T-cell (primary cell): ENCODE measurements around the gene POLR1H. TPM values are rescaled to one million over a fixed set of nuclear protein-coding genes. Genes with fewer than 3 reads are reported as not detected.
"Not testable (repeated sequence)": the region's sequence is repeated elsewhere in the genome, so short reads cannot be mapped to it uniquely, and the experiment has no call there.

Source experiments
- ATAC-seq, 4 experiments: fragments of 200-7000 bp in 3 of 4; fragments of 150-1000 bp in 1 of 4; cut with Tn5 transposase; replicated peaks in 1 of 4; 1 replicate in 3 of 4; 2 replicates in 1 of 4; pipeline ENCODE4 v1.10.0; 2021; ENCODE audit warnings: moderate library complexity in 3 of 4, mild to moderate bottlenecking in 2 of 4, moderate number of reproducible peaks in 1 of 4
- CTCF ChIA-PET, 2 donors: fragments of 300-600 bp; sonication (Branson Sonifier 250); formaldehyde crosslinking; loops; one replicate each; lab custom pipeline; 2022; ENCODE audit warnings: antibody characterized with exemption in 2 of 2; lab: Charles Lee
- POLR2A ChIA-PET, 2 donors: fragments of 300-600 bp; sonication (Branson Sonifier 250); formaldehyde crosslinking; loops; one replicate each; lab custom pipeline; 2022; ENCODE audit warnings: antibody characterized with exemption in 2 of 2; lab: Charles Lee
- DNase-seq, 35 experiments: peaks; one replicate each; pipeline versions ENCODE4 v3.0.0 to v3.0.0-alpha.2; 2013 to 2023
- H3K27ac ChIP-seq: one replicate; pipeline ENCODE4 v1.5.1; 2013; ENCODE audit warnings: low read length
- H3K27me3 ChIP-seq, 2 experiments: replicated peaks in 1 of 2; 1 replicate in 1 of 2; 2 replicates in 1 of 2; pipeline versions ENCODE4 v1.6.1 to v1.7.0; 2013; ENCODE audit warnings: low read length in 1 of 2, mixed read lengths in 1 of 2; ENCODE audit not compliant: control insufficient read depth in 2 of 2, insufficient read depth in 2 of 2; ENCODE audit errors: extremely low read depth in 1 of 2
- H3K36me3 ChIP-seq, 2 donors: 1 replicate in 1 of 2; 2 replicates in 1 of 2; pipeline versions ENCODE4 v1.6.1 to v1.7.0; 2013; ENCODE audit warnings: low read length in 1 of 2; ENCODE audit not compliant: control insufficient read depth in 2 of 2, insufficient read depth in 1 of 2; ENCODE audit errors: extremely low read depth in 1 of 2
- H3K4me1 ChIP-seq, 2 experiments: 1 replicate in 1 of 2; 2 replicates in 1 of 2; pipeline versions ENCODE4 v1.6.1 to v1.7.0; 2013; ENCODE audit warnings: low read length in 2 of 2, mixed read lengths in 1 of 2; ENCODE audit not compliant: insufficient read depth in 2 of 2, control insufficient read depth in 1 of 2; ENCODE audit errors: extremely low read depth in 1 of 2
- H3K4me3 ChIP-seq, 2 donors: 1 replicate in 1 of 2; 2 replicates in 1 of 2; pipeline versions ENCODE4 v1.5.1 to v1.7.0; 2013; ENCODE audit warnings: mild to moderate bottlenecking in 2 of 2, low read length in 1 of 2, moderate library complexity in 1 of 2; ENCODE audit not compliant: control insufficient read depth in 1 of 2; ENCODE audit errors: extremely low read depth in 1 of 2
- H3K9me3 ChIP-seq: 2 replicates; pipeline ENCODE4 v1.7.0; 2013
- H3K27ac Mint-ChIP-seq, 2 donors: one replicate each; pipeline ENCODE4 v1.8.0; 2020 to 2021; ENCODE audit warnings: mild to moderate bottlenecking in 2 of 2, mixed read lengths in 2 of 2
- H3K27me3 Mint-ChIP-seq, 2 donors: one replicate each; pipeline ENCODE4 v1.8.0; 2021 to 2022; ENCODE audit warnings: mixed read lengths in 2 of 2
- H3K36me3 Mint-ChIP-seq: one replicate; pipeline ENCODE4 v1.8.0; 2021; ENCODE audit warnings: mixed read lengths
- H3K4me1 Mint-ChIP-seq, 3 donors: one replicate each; pipeline ENCODE4 v1.8.0; 2020 to 2022; ENCODE audit warnings: mixed read lengths in 3 of 3, mild to moderate bottlenecking in 1 of 3
- H3K4me3 Mint-ChIP-seq, 3 donors: one replicate each; pipeline ENCODE4 v1.8.0; 2020 to 2022; ENCODE audit warnings: mild to moderate bottlenecking in 3 of 3, mixed read lengths in 3 of 3, moderate library complexity in 3 of 3
- H3K9me3 Mint-ChIP-seq, 3 donors: one replicate each; pipeline ENCODE4 v1.8.0; 2020 to 2022; ENCODE audit warnings: mixed read lengths in 3 of 3
- WGBS: methylation state at CpG from one replicate; pipeline ENCODE4 v1.1.5; 2013; ENCODE audit warnings: missing lambda C conversion rate; ENCODE audit not compliant: insufficient coverage; 5-methylcytosine and 5-hydroxymethylcytosine counted together
- total RNA-seq, 35 experiments: library from RNA in 6 of 35; stranded (reverse) in 6 of 35; fragments of 120-200 nt in 1 of 35; gene quantifications; one replicate each; pipeline versions ENCODE4 v1.2.1 to v1.2.4 and lab custom pipeline; 2013 to 2026

The POLR1H gene, protein sequence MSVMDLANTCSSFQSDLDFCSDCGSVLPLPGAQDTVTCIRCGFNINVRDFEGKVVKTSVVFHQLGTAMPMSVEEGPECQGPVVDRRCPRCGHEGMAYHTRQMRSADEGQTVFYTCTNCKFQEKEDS
- total RNA-seq (10 to 100 TPM; 28.7 to 43.5 (median 36.5) TPM), total RNA-seq (lab: John Stamatoyannopoulos, UW) (17.7 to 64.2 (median 35.2) reads per million in 29 experiments)
- 61.9 TPM for total RNA-seq (2013)

- Mint-ChIP-seq H3K4me3 (peak within 1 kb of the TSS; percentile 94 to 99 (median 99)), H3K36me3 (peaks cover 39% of the 10 kb centered on the region), H3K27me3 (no peaks in the 10 kb centered on the region), H3K4me1 (peaks cover 39 to 50% (median 46%) of the 10 kb centered on the region in 3 donors), H3K27ac (peak within 1 kb of the TSS; percentile 98 to 99), H3K9me3 (no peaks in the 10 kb centered on the region)
- whole genome bisulfite sequencing = 0% methylated on average over 47 of the region's 48 CpGs
- Histone ChIP-seq H3K4me1 (peaks cover 30 to 34% of the 10 kb centered on the region in 2 experiments), H3K9me3 (no peaks in the 10 kb centered on the region), H3K27ac (peak within 1 kb of the TSS; percentile 96), H3K27me3 (no peaks in the 10 kb centered on the region), H3K36me3 (peaks cover 0 to 35% of the 10 kb centered on the region in 2 donors), H3K4me3 (peak within 1 kb of the TSS; percentile 92 to 99)
- ChIA-PET CTCF (interaction anchor here in 1 of 2 donors (0.8 to 1.0 kb wide), 2 partner anchors 213 to 411 kb away, joined by 3 read pairs; no protein-coding TSS in a partner anchor), POLR2A (interaction anchor here in 1 of 2 donors (0.7 kb wide), 2 partner anchors 148 to 168 kb away, joined by 3 to 4 read pairs; no protein-coding TSS in a partner anchor)
- DNase-seq (peak; percentile 65 to 96 (median 84)), ATAC-seq (peak; percentile 92 to 96 (median 94))
Measured at GRCh38 chr6:30061092-30061857, at the start of gene POLR1H. POLR1H (plus strand) TSS chr6:30061265; CDS start chr6:30061525, 260 bp downstream.

GRCh38 chr6:30013291-30013922, 47.7 kb upstream of the POLR1H start:
- Histone ChIP-seq H3K27me3 (peaks cover 0 to 9% of the 10 kb centered on the region in 2 experiments), H3K27ac (no peak overlapping the region), H3K4me3 (no peak overlapping the region), H3K9me3 (no peaks in the 10 kb centered on the region), H3K36me3 (peaks cover 0 to 5% of the 10 kb centered on the region in 2 donors), H3K4me1 (no peaks in the 10 kb centered on the region)
- Mint-ChIP-seq H3K4me1 (peaks cover 0 to 5% (median 0%) of the 10 kb centered on the region in 3 donors), H3K36me3 (peaks cover 37% of the 10 kb centered on the region), H3K9me3 (no peaks in the 10 kb centered on the region), H3K27ac (no peak overlapping the region), H3K4me3 (no peak overlapping the region), H3K27me3 (peaks cover 19 to 28% of the 10 kb centered on the region in 2 donors)
- ATAC-seq = peak; percentile 45 to 78 (median 62)
- CTCF ChIA-PET = interaction anchor here (0.6 to 1.8 kb wide), 5 partner anchors 11 to 305 kb away, joined by 3 to 8 read pairs (median 4); no protein-coding TSS in a partner anchor
- WGBS = 61% methylated on average over 7 of the region's 13 CpGs
- DNase-seq = peak in 14 of 35 experiments; percentile 6 to 58 (median 20)
- POLR2A ChIA-PET = no interaction called here

DNA sequence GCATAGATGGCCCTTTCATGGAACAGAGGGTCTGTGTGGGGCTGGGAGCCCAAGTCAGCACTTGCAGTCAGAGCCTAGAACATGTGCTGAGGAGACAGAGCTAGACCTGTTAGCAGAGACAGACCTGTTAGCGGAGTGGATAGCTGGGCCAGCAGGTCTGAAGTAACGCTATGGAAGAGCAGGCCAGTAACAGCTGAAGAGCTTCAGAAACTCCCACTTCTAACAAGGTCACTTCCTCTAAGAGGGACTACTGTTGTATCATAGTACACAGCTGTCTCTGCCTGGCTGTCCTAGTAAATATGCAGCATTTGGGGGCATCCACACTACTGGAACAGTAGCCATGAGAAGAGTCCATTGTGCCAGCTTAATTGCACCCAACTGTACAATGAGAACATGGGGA, 41.2 kb upstream of the POLR1H start:
- POLR2A ChIA-PET = no interaction called here
- DNase-seq = no peak
- Mint-ChIP-seq H3K4me3 (no peak overlapping the region), H3K27me3 (no peaks in the 10 kb centered on the region), H3K27ac (no peak overlapping the region), H3K4me1 (no peaks in the 10 kb centered on the region), H3K9me3 (no peaks in the 10 kb centered on the region), H3K36me3 (peaks cover 21% of the 10 kb centered on the region)
- Histone ChIP-seq H3K36me3 (peaks cover 0 to 7% of the 10 kb centered on the region in 2 donors), H3K9me3 (no peaks in the 10 kb centered on the region), H3K4me3 (no peak overlapping the region), H3K27me3 (no peaks in the 10 kb centered on the region), H3K27ac (no peak overlapping the region), H3K4me1 (no peaks in the 10 kb centered on the region)
- 90% methylated on average over 2 of the region's 2 CpGs for WGBS
- CTCF ChIA-PET = no interaction called here
- no peak for ATAC-seq

DNA sequence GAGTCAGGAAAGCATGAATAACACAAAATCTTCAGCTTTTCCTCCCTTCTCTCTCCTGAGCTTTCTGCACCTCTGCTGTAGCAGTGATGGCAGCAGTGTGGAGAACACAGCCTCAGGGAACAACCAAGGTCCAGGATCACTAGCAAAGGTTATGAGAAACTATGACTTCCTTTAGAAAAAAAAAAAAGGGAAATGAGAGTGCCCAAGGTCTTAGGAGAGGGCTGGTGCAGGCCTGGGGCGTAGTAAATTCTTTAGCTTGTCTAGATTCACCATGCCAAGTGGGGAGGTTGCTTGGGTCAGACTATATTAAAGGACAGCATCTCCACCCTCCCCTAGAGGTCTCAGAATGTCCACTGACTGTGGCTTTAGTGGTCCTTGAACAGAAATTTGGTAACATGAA, 40.4 kb upstream of the POLR1H start:
- no peak overlapping the region for H3K27ac Mint-ChIP-seq
- H3K4me1 ChIP-seq = no peaks in the 10 kb centered on the region
- H3K27ac ChIP-seq = no peak overlapping the region
- ATAC-seq = no peak
- no peaks in the 10 kb centered on the region for H3K9me3 ChIP-seq
- H3K27me3 Mint-ChIP-seq = no peaks in the 10 kb centered on the region
- DNase-seq = no peak
- ChIA-PET CTCF (no interaction called here), POLR2A (no interaction called here)
- H3K36me3 ChIP-seq = peaks cover 0 to 7% of the 10 kb centered on the region in 2 donors
- no CpG with 5 or more reads among the region's 1 CpG for WGBS
- no peaks in the 10 kb centered on the region for H3K27me3 ChIP-seq
- H3K36me3 Mint-ChIP-seq = peaks cover 18% of the 10 kb centered on the region
- H3K4me3 ChIP-seq = no peak overlapping the region
- no peaks in the 10 kb centered on the region for H3K4me1 Mint-ChIP-seq
- no peak overlapping the region for H3K4me3 Mint-ChIP-seq
- H3K9me3 Mint-ChIP-seq = no peaks in the 10 kb centered on the region

GRCh38 chr6:30022189-30022588, 38.9 kb upstream of the POLR1H start:
- Mint-ChIP-seq H3K9me3 (no peaks in the 10 kb centered on the region), H3K27ac (no peak overlapping the region), H3K36me3 (peaks cover 28% of the 10 kb centered on the region), H3K4me1 (peaks cover 0 to 6% (median 0%) of the 10 kb centered on the region in 3 donors), H3K4me3 (no peak overlapping the region), H3K27me3 (no peaks in the 10 kb centered on the region)
- Histone ChIP-seq H3K36me3 (peaks cover 0 to 5% of the 10 kb centered on the region in 2 donors), H3K27ac (no peak overlapping the region), H3K9me3 (no peaks in the 10 kb centered on the region), H3K4me3 (no peak overlapping the region), H3K4me1 (no peaks in the 10 kb centered on the region), H3K27me3 (no peaks in the 10 kb centered on the region)
- WGBS = no CpG with 5 or more reads among the region's 3 CpGs
- DNase-seq (no peak), ATAC-seq (no peak)
- ChIA-PET CTCF (no interaction called here), POLR2A (no interaction called here)

GRCh38 chr6:30022712-30023111, 38.4 kb upstream of the POLR1H start:
- H3K36me3 Mint-ChIP-seq = peaks cover 30% of the 10 kb centered on the region
- H3K4me3 Mint-ChIP-seq, H3K9me3 Mint-ChIP-seq, H3K27me3 ChIP-seq, POLR2A ChIA-PET, H3K27ac Mint-ChIP-seq, ATAC-seq, H3K36me3 ChIP-seq, H3K4me1 ChIP-seq, H3K27ac ChIP-seq, H3K4me3 ChIP-seq, CTCF ChIA-PET, DNase-seq, H3K27me3 Mint-ChIP-seq, H3K9me3 ChIP-seq, H3K4me1 Mint-ChIP-seq: not testable (repeated sequence)
